Prostate gland (tissue), 2 donors: ENCODE results near the gene FHOD3.

Source experiments
- POLR2A ChIP-seq: fragments of 450-650 bp; IDR thresholded peaks from one replicate; pipeline ENCODE4 v1.6.1; 2016; ENCODE audit warnings: antibody characterized with exemption, mild to moderate bottlenecking
- POLR2AphosphoS5 ChIP-seq: sonication (generic); formaldehyde crosslinking; IDR thresholded peaks from one replicate; pipeline ENCODE4 v1.6.1; 2017; ENCODE audit warnings: antibody characterized with exemption
- TF ChIP-seq, protein P1 (sequence below), 4 experiments: fragments of 200-600 bp in 2 of 4; fragments of 450-650 bp in 2 of 4; sonication (generic) in 2 of 4; IDR thresholded peaks; 1 replicate in 3 of 4; 2 replicates in 1 of 4; pipeline ENCODE4 v1.5.1; 2016 to 2019; ENCODE audit warnings: antibody characterized with exemption in 4 of 4, mild to moderate bottlenecking in 2 of 4, moderate library complexity in 2 of 4

GRCh38 chr18:36415171-36415570, 117.7 kb downstream of the FHOD3 start:
- no peak for TF ChIP-seq POLR2A
- TF ChIP-seq, protein P1, sequence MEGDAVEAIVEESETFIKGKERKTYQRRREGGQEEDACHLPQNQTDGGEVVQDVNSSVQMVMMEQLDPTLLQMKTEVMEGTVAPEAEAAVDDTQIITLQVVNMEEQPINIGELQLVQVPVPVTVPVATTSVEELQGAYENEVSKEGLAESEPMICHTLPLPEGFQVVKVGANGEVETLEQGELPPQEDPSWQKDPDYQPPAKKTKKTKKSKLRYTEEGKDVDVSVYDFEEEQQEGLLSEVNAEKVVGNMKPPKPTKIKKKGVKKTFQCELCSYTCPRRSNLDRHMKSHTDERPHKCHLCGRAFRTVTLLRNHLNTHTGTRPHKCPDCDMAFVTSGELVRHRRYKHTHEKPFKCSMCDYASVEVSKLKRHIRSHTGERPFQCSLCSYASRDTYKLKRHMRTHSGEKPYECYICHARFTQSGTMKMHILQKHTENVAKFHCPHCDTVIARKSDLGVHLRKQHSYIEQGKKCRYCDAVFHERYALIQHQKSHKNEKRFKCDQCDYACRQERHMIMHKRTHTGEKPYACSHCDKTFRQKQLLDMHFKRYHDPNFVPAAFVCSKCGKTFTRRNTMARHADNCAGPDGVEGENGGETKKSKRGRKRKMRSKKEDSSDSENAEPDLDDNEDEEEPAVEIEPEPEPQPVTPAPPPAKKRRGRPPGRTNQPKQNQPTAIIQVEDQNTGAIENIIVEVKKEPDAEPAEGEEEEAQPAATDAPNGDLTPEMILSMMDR (IDR thresholded peaks at IDR 0.05), result no peak
- TF ChIP-seq POLR2AphosphoS5, result no peak
